Fibroblast of villous mesenchyme (primary cell): ENCODE measurements around the gene ZFPM1. TPM values are rescaled to one million over a fixed set of nuclear protein-coding genes. Genes with fewer than 3 reads are reported as not detected.

Source experiments
- DNase-seq: peaks from one replicate; pipeline ENCODE4 v3.0.0-alpha.2; 2010; ENCODE audit warnings: low read depth
- H3K4me3 ChIP-seq: 2 replicates; pipeline ENCODE4 v1.5.1; 2011; ENCODE audit warnings: low read depth, mild to moderate bottlenecking, low read length
- total RNA-seq: library from RNA; depleted of rRNA; stranded (reverse); fragments of >200 nt; gene quantifications from 2 replicates; pipeline ENCODE4 v1.2.3, GENCODE V29; 2012
- TF ChIP-seq, protein P1 (sequence below): IDR thresholded peaks from 2 replicates; pipeline ENCODE4 v1.5.1; 2012; ENCODE audit warnings: low read depth, mild to moderate bottlenecking, low read length; ENCODE audit not compliant: insufficient read depth

Gene ZFPM1
- total RNA-seq, 1 donor = 2.6 TPM

DNA sequence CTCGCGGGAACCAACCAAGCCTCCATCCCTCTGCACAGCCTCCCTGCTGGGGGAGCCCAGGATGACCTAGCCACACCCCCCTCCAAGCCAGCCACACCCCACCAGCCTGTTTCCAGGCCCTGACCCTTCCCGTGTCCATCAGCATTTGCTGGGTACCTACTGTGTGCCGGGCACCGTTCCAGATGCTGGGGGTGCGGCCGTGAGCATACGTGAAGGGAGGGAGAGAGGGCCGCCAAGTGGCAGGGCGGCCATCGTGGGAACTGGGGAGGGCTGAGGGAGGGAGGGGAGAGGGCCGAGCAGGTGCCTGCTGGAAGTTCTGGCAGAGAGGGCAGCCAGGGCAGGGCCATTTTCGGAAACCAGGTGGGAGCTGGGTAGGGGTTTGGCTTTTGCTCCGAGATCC lies 23.1 kb downstream of the ZFPM1 start:
- TF ChIP-seq, protein P1, sequence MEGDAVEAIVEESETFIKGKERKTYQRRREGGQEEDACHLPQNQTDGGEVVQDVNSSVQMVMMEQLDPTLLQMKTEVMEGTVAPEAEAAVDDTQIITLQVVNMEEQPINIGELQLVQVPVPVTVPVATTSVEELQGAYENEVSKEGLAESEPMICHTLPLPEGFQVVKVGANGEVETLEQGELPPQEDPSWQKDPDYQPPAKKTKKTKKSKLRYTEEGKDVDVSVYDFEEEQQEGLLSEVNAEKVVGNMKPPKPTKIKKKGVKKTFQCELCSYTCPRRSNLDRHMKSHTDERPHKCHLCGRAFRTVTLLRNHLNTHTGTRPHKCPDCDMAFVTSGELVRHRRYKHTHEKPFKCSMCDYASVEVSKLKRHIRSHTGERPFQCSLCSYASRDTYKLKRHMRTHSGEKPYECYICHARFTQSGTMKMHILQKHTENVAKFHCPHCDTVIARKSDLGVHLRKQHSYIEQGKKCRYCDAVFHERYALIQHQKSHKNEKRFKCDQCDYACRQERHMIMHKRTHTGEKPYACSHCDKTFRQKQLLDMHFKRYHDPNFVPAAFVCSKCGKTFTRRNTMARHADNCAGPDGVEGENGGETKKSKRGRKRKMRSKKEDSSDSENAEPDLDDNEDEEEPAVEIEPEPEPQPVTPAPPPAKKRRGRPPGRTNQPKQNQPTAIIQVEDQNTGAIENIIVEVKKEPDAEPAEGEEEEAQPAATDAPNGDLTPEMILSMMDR = no peak
- DNase-seq = no peak
- H3K4me3 ChIP-seq = no peak overlapping the region

DNA sequence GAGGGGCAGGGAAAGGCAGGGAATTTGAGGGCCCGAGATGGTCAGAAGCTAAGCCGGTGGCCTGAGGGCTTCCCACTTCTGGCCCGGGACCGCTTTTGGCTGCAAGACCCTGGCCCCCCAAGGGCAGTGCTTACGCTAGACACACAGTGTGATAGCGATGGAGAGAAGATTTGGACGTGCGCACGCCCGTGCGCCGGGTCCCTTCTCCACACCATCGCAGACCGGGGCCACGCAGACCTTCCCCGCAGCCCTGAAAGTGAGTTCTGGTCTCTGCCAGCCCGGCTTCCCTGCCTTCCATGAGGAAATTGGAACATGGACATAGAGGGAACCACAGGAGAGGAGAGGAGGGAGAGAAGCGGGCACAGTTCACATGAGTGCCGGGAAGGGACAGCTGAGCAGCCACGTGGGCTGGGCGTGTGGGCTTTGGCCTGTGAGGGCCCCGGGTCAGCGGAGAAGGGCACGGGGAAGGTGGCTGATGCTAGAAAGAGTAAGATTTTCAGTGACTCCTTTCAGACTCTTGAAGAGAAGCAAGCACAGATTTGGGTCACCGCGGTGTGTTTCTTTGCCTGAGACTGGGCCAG lies 23.8 kb downstream of the ZFPM1 start:
- TF ChIP-seq, protein P1 = no peak
- no peak overlapping the region for H3K4me3 ChIP-seq

DNA sequence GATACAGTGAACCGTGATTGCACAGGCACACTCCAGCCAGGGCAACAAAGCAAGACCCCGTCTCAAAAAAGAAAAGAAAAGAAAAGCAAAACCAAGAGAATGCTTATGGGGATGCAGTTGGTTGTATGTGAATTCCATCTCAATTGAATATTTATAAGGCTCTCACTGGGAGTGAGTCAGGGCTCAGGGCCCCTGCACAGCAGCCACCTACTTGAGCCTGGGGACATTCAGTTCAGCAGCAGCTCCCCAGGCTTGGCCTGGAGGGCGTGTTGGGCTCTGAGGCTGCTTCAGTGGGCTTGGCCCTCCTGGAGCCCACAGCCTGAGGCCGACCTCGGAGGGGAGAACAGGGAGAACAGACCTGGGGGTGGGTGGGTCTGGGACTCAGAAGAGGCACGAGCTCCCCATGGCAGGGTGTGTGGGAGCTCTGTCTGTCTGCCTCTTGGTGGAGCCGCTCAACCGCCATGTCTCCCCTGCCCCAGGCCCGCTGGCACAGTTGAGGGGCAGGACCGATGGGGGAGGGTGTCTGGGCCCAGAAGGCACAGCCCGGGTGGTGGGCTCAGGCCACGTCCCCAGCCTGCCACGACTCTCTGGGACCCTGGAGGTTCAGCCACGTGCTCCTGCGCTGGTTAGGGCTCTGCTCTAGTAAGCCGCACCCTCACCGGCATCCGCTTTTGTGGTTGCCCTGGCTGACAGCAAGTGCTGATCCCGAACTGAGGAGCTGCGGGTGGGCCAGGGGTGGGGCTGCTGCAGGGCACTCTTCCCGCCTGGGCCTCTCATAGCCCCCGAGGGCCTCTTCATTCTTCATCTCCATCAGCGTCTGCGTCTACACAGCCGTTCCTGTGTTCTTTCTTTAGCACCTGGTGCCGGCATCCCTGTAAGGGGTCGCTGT lies 24.8 kb downstream of the ZFPM1 start:
- no peak for DNase-seq
- no peak overlapping the region for H3K4me3 ChIP-seq
- TF ChIP-seq, protein P1 = no peak

More for the DNA sequence above, 23.8 kb downstream of the ZFPM1 start:
- DNase-seq = no peak

DNA sequence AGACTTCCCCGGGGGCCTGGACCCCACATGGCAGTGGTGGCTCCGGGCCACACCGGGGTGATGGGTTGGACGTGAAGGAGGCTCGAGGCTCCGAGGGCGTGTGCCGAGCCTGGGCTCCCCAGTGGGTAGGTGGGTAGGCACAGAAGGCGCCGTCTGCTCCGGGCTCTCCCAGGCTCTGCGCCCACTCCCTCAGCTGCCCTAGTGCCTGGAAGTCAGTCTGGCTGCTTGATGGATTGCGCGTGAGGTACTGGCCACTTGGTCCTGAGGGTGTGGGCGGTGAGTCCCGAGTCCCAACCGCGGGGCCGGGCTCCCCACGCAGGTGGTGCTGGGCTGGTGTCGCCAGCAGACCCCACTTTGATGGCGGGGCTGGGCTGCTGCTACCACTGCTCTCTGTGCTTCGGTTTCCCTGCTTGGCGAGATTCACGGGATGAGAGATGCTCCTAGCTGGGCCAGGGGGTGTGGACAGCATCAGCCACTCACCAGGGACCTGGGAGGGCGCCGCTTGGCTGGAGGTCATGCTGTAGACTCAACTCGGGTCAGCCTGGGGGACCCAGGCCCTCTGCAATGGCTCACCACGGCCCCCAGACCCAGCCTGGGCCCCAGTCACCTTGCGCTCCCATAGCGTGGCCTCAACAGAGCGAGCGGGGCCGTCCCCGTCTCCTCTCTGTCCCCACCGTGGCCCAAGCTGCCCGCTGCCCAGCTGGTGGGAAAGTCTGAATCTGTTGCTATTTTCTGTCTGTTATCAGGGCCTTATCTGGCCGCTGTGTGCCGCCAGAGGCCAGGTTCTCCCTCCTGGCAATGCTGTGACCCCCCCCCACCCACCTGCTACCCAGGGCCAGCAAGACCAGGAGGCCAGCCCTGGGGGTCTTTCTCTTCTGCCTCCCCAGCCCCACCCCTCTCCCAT lies 26.1 kb downstream of the ZFPM1 start:
- DNase-seq = no peak
- H3K4me3 ChIP-seq = no peak overlapping the region
- TF ChIP-seq, protein P1 = no peak

DNA sequence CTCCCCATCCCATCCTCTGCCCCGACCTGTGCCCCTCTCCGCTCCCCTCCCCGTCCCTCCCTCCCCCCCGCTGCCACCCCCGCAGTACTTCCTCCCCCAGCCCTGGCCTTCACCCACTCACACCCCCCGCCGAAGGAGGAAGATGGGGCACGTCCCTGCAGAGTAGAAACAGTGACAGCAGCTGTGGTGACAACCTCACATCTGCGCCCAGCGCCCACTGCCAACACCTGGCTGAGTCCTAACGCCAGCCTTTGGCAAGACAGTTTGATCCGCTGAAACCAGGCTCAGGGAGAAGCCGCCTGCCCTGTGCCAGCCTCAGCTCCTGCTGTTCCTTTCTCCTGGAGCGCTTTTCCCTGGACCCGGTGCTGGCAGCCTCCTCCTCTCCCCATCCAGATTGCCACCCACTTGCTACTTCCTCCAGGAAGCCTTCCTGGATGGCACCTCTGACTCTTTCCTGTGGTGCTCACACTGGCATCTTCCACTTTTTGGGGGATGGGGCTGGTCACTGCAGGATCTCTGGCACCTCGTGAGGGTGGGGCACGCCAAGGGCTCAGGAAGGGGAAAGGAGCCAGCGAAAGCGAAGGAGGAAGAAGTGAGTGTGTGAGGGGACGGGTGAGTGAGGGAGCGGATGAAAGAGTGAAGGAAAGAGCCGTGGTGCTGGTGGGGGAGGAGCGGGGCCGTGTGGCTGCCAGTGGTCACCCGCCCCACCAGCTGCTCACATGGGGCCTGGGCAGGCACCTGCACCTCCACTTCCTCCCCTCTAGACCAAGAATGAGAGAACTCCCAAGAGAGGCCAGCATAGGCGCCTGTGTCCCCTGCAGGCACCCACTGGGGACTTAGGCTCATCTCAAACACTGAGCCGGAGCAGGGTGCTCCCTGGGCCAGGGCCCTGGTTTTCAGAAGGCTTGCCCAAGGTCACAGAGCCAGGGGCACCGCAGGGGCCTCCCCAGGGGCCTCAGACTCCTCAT lies 27.0 kb downstream of the ZFPM1 start:
- DNase-seq = no peak
- no peak overlapping the region for H3K4me3 ChIP-seq
- TF ChIP-seq, protein P1 = no peak

DNA sequence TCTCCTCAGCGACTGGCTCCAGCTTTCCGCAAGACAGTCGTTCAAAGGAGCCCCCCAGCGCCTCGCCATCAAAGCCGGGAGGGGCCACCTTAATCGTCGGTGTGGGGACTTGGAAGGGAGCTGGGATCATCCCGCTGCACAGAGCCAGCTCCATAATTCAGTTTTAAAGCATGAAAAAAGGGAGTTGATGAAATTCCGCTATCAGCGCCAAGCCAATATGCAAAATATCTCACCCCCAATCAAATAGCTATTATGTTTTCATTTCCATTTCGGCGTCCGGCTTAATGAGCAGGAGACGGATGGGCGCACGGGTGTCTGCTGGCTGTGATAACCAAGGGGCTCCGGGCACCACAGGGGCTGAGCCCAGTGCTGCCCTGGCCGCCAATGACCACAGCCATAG lies 27.7 kb downstream of the ZFPM1 start:
- DNase-seq = no peak
- TF ChIP-seq, protein P1 = no peak
- H3K4me3 ChIP-seq = no peak overlapping the region
